ENCODE results near the gene HSD3B7.

HSD3B7 gene

GRCh38 chr16:31036691-31037090 is 51.7 kb downstream of the HSD3B7 start:
- DNase-seq = no peak

More at GRCh38 chr16:31036691-31037090, 51.7 kb downstream of the HSD3B7 start:
- intact Hi-C loops (cut with DNase I) = loop anchor here (10.0 kb wide), 1 partner anchor 52 kb away; the partner anchor contains the start of gene HSD3B7
